Kidney (tissue), 14 donors: ENCODE data around the gene UROD. TPM values are rescaled to one million over a fixed set of nuclear protein-coding genes. Genes with fewer than 3 reads are reported as not detected.

Source experiments
- DNase-seq, 5 donors: peaks; one replicate each; pipeline ENCODE4 v3.0.0-alpha.2; 2013 to 2020
- FAIRE-seq: peaks from 2 replicates; lab custom pipeline; 2012; peaks lifted over from hg19 to GRCh38; lab: Jason Lieb, UNC
- H3K27ac ChIP-seq, 2 donors: one replicate each; pipeline ENCODE4 v1.7.0; 2013; ENCODE audit warnings: low read depth in 2 of 2, low read length in 2 of 2, inconsistent platforms in 1 of 2
- H3K27me3 ChIP-seq: one replicate; pipeline ENCODE4 v1.7.1; 2013; ENCODE audit warnings: low read length, inconsistent platforms; ENCODE audit not compliant: control insufficient read depth, insufficient read depth
- H3K36me3 ChIP-seq, 3 donors: one replicate each; pipeline versions ENCODE4 v1.7.0 to v1.7.1; 2013; ENCODE audit warnings: low read length in 3 of 3, control low read depth in 1 of 3, inconsistent platforms in 1 of 3; ENCODE audit not compliant: insufficient read depth in 3 of 3, control insufficient read depth in 2 of 3
- H3K4me1 ChIP-seq, 3 donors: one replicate each; pipeline versions ENCODE4 v1.7.0 to v1.7.1; 2013; ENCODE audit warnings: low read length in 3 of 3, inconsistent platforms in 1 of 3, low read depth in 1 of 3; ENCODE audit not compliant: control insufficient read depth in 2 of 3, insufficient read depth in 2 of 3
- H3K4me3 ChIP-seq, 3 donors: one replicate each; pipeline versions ENCODE4 v1.7.0 to v1.8.1; 2013; ENCODE audit warnings: low read length in 3 of 3, control low read depth in 1 of 3, inconsistent platforms in 1 of 3
- H3K9ac ChIP-seq, 3 donors: one replicate each; pipeline versions ENCODE4 v1.7.0 to v1.7.1; 2013; ENCODE audit warnings: low read length in 3 of 3, control low read depth in 1 of 3, inconsistent platforms in 1 of 3
- H3K9me3 ChIP-seq, 3 donors: one replicate each; pipeline versions ENCODE4 v1.7.0 to v1.7.1; 2013; ENCODE audit warnings: low read length in 3 of 3, control low read depth in 1 of 3, inconsistent platforms in 1 of 3; ENCODE audit not compliant: control insufficient read depth in 2 of 3, insufficient read depth in 1 of 3
- CTCF ChIP-seq: IDR thresholded peaks from 3 replicates; pipeline ENCODE4 v1.5.1; 2012; ENCODE audit warnings: mild to moderate bottlenecking, moderate library complexity, borderline replicate concordance; ENCODE audit not compliant: insufficient read depth; ENCODE audit errors: extremely low read depth
- intact Hi-C: fragments of 100-400 bp; cut with DNase I; formaldehyde crosslinking; loops from one replicate; pipeline ENCODE4 v1.11.1; 2022
- polyA plus RNA-seq: library from polyadenylated mRNA; stranded (reverse); fragments of 350-450 nt; fragmentation: Illumina TruSeq; extraction: RNeasy Lipid Tissue Mini Kit (QIAGEN cat#74804); gene quantifications from one replicate; pipeline ENCODE4 v1.2.3, GENCODE V29; 2014; ENCODE audit warnings: low read depth, low replicate concordance; ENCODE audit not compliant: insufficient read depth
- total RNA-seq: library from RNA; stranded (reverse); fragmentation: NEBNext Ultra II Directional; extraction: Animal tissue kit (Norgen Biotek cat#: 25700); gene quantifications from one replicate; pipeline ENCODE4 v1.2.1, GENCODE V29; 2021
- donor health status: control.
- donor health status: control.
- donor health status: control.
- donor health status: control.
- donor health status: control.
- donor health status: DM: yes; HTN: yes; CAD: no.
- donor health status: Normal renal cell carcinoma (clear cell type).

UROD gene
- total and polyA plus RNA-seq, 2 donors from 2014 or later = 71.0 to 172 TPM

- H3K27me3 ChIP-seq = no peaks in the 10 kb centered on the region
- H3K9me3 ChIP-seq = no peaks in the 10 kb centered on the region
- no peak overlapping the region for H3K27ac ChIP-seq
- intact Hi-C loops = no loop called here
- H3K4me1 ChIP-seq = no peaks in the 10 kb centered on the region
- DNase-seq (no peak), FAIRE-seq (no peak)
- no peak overlapping the region for H3K4me3 ChIP-seq
- peaks cover 0 to 5% (median 3%) of the 10 kb centered on the region in 3 donors for H3K36me3 ChIP-seq
- TF ChIP-seq CTCF = no peak
- H3K9ac ChIP-seq = no peak overlapping the region
Observed at GRCh38 chr1:45038240-45038639, 26.2 kb downstream of the UROD start.

- no peak for TF ChIP-seq CTCF
- Histone ChIP-seq H3K4me3 (no peak overlapping the region), H3K9ac (no peak overlapping the region), H3K27ac (no peak overlapping the region), H3K9me3 (no peaks in the 10 kb centered on the region), H3K27me3 (no peaks in the 10 kb centered on the region), H3K36me3 (peaks cover 0 to 8% (median 3%) of the 10 kb centered on the region in 3 donors), H3K4me1 (no peaks in the 10 kb centered on the region)
- DNase-seq (no peak), FAIRE-seq (no peak)
- intact Hi-C loops = no loop called here
Observed at GRCh38 chr1:45038661-45039364, 26.8 kb downstream of the UROD start.

DNA sequence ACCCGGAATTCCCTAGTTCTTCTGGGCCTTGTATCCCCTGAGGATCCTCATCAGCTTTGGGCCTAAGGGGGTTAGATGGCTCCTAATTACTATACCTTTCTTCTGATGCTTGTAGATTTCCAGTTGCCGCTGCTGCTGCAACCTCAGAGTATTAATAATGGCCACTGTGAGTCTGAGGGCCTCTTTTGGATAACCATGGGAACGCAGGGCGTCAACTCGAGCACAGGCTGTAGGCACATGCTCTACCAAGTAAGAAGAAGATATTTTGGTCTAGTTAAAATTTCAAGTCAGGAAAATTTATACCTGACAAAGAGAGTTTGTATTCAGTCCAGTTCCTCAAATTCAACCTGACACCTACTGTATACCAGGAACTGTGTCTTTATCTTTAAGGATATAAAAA is 28.2 kb downstream of the UROD start:
- Histone ChIP-seq H3K36me3 (peaks cover 0 to 8% (median 0%) of the 10 kb centered on the region in 3 donors), H3K9me3 (no peaks in the 10 kb centered on the region), H3K27ac (no peak overlapping the region), H3K9ac (no peak overlapping the region), H3K4me3 (no peak overlapping the region), H3K27me3 (no peaks in the 10 kb centered on the region), H3K4me1 (no peaks in the 10 kb centered on the region)
- TF ChIP-seq CTCF = no peak
- intact Hi-C loops = no loop called here
- DNase-seq (no peak), FAIRE-seq (no peak)
